Mesenteric fat pad (tissue), 1 donor: ENCODE data around the gene TTLL10. TPM values are rescaled to one million over a fixed set of nuclear protein-coding genes. Genes with fewer than 3 reads are reported as not detected.

Experiments
- DNase-seq: peaks from one replicate; pipeline ENCODE4 v3.0.0-alpha.2; 2020; ENCODE audit warnings: low spot score
- long read RNA-seq: library from polyadenylated mRNA; unstranded; transcript quantifications from one replicate; pipeline ENCODE4 v2.0.0, GENCODE V29; 2020
- total RNA-seq: library from RNA; stranded (reverse); fragmentation: NEBNext Ultra II Directional; extraction: Animal tissue kit (Norgen Biotek cat#: 25700); gene quantifications from one replicate; pipeline ENCODE4 v1.2.1, GENCODE V29; 2021
- donor health status: DM: yes; HTN: yes; CAD: no.

Gene TTLL10
- 1.4 TPM for total RNA-seq
- long read RNA-seq, partial matches to known transcripts = 0 of 1 reads
- long read RNA-seq, other reads (novel, unspliced or antisense) = 1 of 1 reads

- no peak for DNase-seq
Observed at GRCh38 chr1:1173793-1174415, at the start of gene TTLL10. TSS of gene TTLL10 (plus strand) at chr1:1173880. CDS start at chr1:1179216, 5,336 bp downstream.

GRCh38 chr1:1124508-1124785 lies 49.2 kb upstream of the TTLL10 start:
- no peak for DNase-seq

DNA sequence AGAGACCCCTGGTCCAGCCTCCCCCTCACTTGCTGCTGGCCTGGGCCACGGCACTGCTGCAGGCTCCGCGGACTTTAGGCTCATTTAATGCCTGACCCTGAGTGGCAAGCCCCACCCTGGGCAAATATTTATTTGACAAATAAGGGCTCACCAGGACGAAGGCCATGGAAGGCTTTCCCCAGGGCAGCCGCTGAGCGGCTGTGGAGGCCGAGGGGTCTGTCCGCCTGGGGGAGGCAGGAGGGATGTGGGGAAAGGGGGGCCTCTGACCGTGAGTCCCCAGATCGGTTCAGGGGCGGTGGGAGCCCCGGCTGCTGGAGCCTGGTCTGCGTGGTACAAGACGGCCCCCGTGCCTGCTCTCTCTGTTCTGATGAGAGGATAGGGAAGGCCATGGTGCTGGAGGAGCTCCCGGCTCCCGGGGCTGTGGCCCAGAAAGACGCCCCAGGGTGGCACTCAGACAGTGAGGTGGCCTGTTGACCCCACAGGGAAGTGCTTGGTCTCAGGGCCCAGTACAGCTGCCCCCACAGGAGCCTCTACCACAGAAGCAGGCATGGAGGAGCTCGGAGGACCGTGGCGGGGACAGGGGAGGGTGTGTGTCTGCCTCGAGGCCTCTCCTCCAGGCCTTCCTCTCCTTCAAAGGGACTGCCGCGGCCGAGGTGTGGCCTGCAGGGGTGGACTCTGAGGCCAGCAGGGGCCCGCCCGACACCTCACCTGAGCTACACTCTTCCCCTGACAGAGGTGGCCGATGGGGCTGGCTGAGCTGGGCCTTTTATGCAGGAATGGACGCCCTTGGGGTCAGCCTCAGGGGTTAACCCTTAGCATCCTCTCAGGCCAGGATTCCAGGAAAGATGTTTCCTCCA lies 48.7 kb upstream of the TTLL10 start:
- DNase-seq = no peak

GRCh38 chr1:1125945-1126344 lies 47.7 kb upstream of the TTLL10 start:
- no peak for DNase-seq

GRCh38 chr1:1127551-1128451 lies 45.9 kb upstream of the TTLL10 start:
- DNase-seq = no peak

DNA sequence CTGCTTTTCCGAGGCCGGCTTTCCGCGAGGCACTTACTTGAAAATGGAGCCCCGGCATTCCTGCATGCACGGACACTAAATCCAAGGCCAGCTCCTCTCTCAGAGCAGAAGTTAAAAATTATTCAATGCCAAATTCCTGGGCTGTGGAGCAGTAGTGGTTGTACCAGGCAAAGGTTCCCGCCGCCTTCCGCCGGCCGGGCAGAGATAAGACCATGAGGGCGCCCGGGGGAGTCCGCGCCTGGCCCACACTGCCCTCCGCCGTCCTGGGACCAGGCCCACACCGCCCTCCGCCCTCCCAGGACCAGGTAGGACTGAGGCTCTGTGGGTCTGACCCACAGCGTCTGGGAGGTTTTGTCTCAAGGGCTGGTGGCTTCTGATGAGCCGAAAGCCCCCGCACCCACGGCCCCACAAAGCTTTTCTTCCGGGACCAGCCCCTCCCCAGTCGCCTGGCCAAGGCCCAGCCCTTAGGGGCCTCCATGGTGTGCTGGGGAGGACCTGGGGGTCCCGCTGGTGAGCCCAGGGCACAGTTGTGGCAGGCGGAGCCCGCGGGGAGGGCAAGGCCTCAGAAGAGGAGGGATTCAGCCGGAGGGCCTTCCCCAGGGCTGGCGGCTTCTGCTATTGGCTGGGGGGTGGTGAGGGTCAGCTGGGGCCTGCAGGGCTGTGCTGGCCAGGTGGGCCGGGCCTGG lies 45.1 kb upstream of the TTLL10 start:
- no peak for DNase-seq

- no peak for DNase-seq
Observed at GRCh38 chr1:1129381-1129821, 44.3 kb upstream of the TTLL10 start.

DNA sequence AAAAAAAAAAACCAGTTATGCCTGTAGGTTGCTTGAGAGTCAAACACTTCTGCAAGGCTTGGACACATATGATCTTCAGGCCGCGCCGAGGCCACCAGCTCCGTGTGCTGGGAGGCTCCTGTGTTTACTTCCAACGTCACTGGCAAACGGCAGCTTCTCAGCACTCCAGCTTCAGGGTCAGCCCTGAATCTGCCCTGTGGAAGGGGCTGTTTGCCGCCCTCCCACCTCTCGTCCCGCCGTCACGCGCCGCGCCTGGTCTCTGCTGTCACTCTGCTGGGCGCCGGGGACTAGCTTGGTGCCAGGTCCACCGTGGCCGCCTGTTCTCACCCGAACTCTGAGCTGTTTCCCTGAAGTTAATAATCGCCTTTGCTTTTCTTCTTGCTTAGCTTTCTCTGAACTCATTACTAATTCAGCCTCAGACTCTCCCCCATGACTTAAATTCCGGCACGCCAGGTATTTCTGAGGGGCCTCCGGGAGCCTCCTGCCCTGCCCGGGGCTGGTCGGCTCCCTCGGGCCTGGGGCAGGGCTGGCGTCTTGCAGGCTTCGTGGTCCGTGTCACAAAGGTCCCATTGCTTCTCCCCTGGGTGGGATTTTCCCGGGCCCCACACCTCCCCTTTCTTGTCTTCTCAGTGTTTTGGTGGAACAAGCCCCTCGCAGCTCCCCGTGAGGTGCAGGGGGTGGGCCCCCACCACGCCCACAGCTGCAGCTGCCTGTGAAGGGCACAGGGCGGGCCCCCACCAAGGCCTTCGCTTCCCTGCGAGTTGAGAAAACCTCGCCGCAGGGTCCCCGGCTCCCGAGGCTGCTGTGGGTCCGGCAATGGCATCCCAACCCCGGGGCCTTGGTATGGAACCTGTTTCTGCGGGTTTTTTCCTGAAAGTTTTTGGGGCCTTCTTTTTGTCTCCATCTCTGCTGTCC lies 43.2 kb upstream of the TTLL10 start:
- DNase-seq = no peak

DNA sequence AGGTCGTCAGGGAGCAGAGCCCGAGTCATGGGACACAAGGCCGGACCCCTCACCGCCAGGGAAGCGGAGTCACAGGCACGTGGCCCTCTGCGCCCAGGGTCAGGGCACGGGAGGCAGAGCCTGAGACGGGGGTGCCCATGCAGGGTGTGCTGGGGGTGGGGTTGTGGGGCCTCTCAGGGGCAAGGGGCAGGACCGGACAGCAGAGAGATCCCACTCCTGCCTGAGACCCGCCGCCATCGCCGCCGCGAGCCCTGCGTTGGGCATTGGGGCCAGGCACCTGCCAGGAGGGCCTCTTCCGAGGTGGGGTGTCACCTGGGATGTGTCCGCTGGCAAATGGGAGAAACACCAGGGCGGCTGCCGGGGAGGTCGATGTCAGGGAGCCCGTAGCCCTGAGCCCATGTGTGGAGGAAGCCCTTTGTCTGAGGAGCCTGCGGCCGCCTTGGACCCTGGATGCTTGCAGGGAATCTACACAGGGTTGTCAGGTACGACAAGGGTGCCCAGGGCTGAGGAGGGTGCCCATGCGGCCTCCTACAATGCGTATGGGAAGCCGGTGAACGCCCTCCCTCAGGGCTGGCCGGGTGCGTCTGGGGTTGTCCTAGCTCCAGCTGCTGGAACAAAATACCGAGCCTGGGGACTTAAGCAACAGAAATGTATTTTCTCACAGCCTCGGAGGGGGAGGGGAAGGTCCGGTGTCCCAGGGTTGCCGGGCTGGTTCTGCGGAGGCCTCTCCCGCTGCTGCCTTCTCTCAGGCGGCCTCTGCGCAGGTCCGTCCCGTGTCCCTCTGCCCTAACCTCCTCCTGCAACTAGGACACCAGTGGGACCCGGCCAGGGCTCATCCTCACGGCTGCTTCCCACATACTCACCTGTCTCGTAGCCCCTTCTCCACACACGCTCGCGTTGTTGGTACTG lies 41.4 kb upstream of the TTLL10 start:
- DNase-seq = no peak

DNA sequence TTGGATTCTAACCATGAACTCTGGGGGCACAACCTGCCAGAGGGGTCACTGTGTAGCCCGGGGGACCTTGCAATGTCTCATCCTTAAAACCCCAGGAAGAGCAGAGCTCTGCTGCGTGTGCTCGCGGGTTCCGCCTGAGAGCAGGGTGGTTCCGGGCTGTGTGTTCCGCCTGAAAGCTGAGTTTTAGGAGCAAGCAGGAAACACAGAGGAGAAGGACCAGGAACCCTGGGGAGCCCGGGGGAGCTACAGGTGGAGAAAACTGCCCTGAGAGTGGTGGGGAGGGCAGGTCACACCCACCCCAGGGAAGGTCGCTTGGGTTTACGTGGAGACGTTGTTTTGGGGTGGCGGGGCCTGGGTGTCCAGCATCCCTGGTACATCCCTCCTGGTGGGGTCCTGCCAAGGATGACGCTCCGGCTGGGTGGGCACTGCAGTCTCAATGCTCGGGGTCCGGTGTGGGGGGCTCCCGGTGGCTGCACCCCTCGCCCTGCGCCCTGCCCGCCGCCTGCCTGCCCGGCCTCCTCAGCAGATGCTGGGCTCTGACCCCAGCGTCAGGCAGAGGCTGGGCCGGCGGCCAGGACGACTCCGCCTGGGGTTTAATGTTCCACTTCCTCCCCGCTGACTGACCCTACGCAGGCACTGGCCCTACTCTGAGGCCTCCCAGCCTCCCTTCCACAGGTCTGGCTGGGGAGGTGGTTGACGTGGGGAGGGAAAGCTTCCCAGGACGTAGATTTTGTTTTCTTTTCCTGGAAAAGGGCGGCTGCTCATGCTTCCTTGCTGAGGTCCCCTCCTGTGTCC lies 40.5 kb upstream of the TTLL10 start:
- no peak for DNase-seq

DNA sequence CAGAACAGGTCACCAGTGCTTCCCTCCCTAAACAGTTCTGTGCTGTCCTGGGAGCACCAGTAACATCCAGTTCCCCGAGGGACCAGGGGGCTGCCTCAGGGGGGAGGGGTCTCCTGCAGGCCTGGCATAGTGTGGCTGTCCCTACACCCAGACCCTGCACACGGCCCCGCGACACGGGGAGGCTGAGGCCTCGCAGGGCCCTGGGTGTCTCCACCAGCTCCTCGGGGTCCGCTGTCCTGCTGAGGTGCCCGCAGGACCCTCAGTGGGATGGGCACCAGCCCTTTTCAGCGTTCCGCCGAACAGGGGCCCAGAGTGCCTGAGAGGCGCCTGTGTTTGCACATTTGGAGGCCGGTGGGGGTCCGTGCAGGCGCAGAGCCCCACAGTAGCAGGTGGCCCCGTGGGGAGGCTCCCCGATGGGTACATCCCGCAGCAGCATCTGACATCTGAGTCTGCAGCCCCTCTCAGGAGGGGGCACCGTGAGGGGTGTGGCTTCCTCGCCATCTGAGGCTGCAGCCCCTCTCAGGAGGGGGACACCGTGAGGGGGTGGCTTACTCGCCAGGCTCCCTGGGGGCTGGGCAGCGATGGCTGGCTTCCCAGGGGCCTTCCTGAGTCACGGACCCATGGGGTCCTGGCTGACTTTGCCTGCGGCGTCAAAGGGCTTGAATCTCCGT lies 39.2 kb upstream of the TTLL10 start:
- DNase-seq = no peak

DNA sequence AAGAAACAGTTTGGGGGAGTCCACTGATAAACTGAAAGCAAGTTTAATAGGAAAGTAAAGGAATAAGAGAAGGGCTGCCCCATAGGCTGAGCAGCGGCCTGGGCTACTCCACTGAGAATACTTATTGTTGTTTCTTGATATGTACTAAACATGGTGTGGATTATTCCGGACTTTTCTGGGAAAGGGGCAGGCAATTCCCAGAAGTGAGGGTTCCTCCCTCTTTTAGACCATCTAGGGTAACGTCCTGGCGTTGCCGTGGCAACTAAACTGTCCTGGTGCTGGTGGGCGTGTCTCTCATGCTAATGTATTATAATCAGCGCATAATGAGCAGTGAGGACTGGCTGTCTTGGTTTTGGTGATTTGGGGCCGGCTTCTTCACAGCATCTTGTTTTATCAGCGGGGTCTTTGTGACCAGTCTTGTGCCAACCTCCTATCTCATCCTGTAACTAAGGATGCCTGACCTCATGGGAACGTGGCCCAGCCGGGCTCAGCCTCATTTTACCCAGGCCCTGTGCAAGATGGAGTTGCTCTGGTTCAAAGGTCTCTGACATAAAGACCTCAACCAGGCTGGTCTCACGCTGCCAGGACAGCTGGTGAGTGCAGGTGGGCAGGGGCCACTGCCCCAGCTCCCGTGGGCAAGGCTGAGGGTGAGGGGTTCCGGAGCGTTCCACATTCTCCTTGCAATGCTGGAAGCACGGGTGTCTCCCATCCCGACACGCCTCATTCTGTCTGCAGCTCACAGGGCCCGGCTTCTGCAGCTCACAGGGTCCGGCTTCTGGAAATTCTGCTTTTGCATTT lies 38.1 kb upstream of the TTLL10 start:
- no peak for DNase-seq

GRCh38 chr1:1136547-1137230 lies 37.0 kb upstream of the TTLL10 start:
- no peak for DNase-seq

DNA sequence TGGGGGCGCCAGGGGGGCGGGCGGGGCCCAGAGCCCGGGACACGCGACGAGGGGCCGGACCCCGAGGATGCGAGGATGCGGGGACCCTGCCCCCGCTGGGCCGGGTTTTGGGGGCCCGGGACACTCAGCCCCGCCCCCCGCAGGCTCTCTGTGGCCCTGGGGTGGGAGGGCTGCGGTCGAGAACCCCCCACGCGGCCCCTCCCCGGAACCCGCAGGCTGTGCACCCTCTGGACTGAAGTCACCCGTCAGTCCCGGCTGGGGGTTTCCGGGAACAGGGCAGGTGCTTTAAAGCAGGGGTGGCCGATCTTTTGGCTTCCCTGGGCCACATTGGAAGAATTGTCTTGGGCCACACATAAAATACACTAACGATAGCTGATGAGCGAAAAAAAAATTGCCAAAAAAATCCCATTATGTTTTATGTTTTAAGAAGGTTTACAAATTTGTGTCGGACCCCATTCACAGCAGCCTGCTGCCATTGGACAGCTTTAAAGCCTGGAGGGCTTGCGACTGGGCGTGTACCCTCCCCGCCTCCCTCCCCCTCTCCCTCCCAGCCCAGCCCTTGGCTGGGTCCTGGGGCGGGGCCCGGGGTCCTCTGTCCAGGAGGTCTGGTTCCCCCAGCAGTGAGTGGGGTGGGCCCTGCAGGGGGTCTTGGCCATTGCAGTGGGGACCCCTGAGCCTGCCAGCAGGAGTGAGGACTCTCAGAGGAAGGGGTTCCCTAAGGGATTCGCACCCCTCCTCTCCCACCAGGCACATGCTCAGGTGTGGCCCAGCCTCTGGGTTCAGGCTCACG lies 36.2 kb upstream of the TTLL10 start:
- no peak for DNase-seq

DNA sequence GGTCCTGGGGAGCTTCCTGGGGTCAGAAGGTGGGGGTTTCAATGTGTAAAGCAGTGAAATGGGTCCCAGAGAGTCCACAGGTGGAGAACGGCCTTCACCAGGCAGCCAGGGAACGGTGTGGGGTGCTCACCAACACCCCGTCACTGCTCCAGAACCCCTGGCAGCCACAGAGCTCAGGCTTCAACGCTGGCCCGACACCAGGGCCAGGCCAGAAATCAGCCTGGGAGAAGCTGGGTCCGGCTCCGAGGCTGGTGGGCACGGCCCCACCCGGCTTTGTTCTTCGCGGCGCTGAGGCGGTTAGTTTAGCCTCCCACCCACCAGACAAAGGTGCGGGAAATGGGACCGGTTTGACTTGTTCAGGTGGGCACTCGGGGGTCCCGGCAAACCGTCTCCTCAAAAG lies 33.0 kb upstream of the TTLL10 start:
- no peak for DNase-seq
